ENCODE data around the gene CAVIN2. TPM values are rescaled to one million over a fixed set of nuclear protein-coding genes. Genes with fewer than 3 reads are reported as not detected.

CAVIN2 gene
- total and polyA plus RNA-seq, 9 donors, result 34.0 to 67.6 (median 42.6) TPM

GRCh38 chr2:191818133-191818532, 28.8 kb downstream of the CAVIN2 start:
- TF ChIP-seq POLR2A (IDR thresholded peaks at IDR 0.05) (no peak), EP300 (IDR thresholded peaks at IDR 0.05) (no peak), CTCF (IDR thresholded peaks at IDR 0.05) (no peak)
- Histone ChIP-seq H3K4me3 (no peak overlapping the region), H3K27me3 (no peaks in the 10 kb centered on the region), H3K27ac (no peak overlapping the region), H3K4me1 (ENCODE audit: insufficient read depth) (no peaks in the 10 kb centered on the region), H3K36me3 (no peaks in the 10 kb centered on the region), H3K9me3 (no peaks in the 10 kb centered on the region)
- DNase-seq, result no peak
- 96 to 100% (median 97%) methylated on average over 1 of the region's 1 CpG for WGBS, 3 donors
- intact Hi-C loops (cut with DNase I), result no loop called here

GRCh38 chr2:191815010-191815409, 31.9 kb downstream of the CAVIN2 start:
- Histone ChIP-seq H3K36me3 (no peaks in the 10 kb centered on the region), H3K9me3 (no peaks in the 10 kb centered on the region), H3K4me1 (ENCODE audit: insufficient read depth) (no peaks in the 10 kb centered on the region), H3K4me3 (no peak overlapping the region), H3K27ac (no peak overlapping the region), H3K27me3 (no peaks in the 10 kb centered on the region)
- no peak for DNase-seq
- TF ChIP-seq EP300 (IDR thresholded peaks at IDR 0.05), result no peak
- no peak for TF ChIP-seq POLR2A (IDR thresholded peaks at IDR 0.05)
- TF ChIP-seq CTCF (IDR thresholded peaks at IDR 0.05), result no peak
- 89 to 95% (median 94%) methylated on average over 1 of the region's 1 CpG for WGBS, 3 donors
- intact Hi-C loops (cut with DNase I), result loop anchor here in 1 of 4 donors (2.0 kb wide), 1 partner anchor 348 kb away; no protein-coding TSS in a partner anchor

GRCh38 chr2:191813943-191814342, 32.9 kb downstream of the CAVIN2 start:
- intact Hi-C loops (cut with DNase I), result loop anchor here (2.0 to 5.0 kb wide), 3 partner anchors 257 to 349 kb away; no protein-coding TSS in a partner anchor
- Histone ChIP-seq H3K9me3 (no peaks in the 10 kb centered on the region), H3K4me1 (ENCODE audit: insufficient read depth) (no peaks in the 10 kb centered on the region), H3K36me3 (no peaks in the 10 kb centered on the region), H3K27me3 (no peaks in the 10 kb centered on the region), H3K4me3 (no peak overlapping the region), H3K27ac (no peak overlapping the region)
- DNase-seq, result no peak
- 85 to 88% (median 87%) methylated on average over 8 of the region's 8 CpGs for WGBS, 3 donors
- TF ChIP-seq POLR2A (IDR thresholded peaks at IDR 0.05) (no peak), CTCF (IDR thresholded peaks at IDR 0.05) (no peak), EP300 (IDR thresholded peaks at IDR 0.05) (no peak)

GRCh38 chr2:191811807-191812602, 34.9 kb downstream of the CAVIN2 start:
- intact Hi-C loops (cut with DNase I), result loop anchor here in 3 of 4 donors (5.0 kb wide), 2 partner anchors 255 to 350 kb away; no protein-coding TSS in a partner anchor
- H3K27ac ChIP-seq, result no peak overlapping the region
- 38 to 40% (median 39%) methylated on average over 9 of the region's 9 CpGs for WGBS, 3 donors
- no peaks in the 10 kb centered on the region for H3K4me1 ChIP-seq (ENCODE audit: insufficient read depth)
- H3K27me3 ChIP-seq, result no peaks in the 10 kb centered on the region
- no peaks in the 10 kb centered on the region for H3K36me3 ChIP-seq
- no peak for TF ChIP-seq EP300 (IDR thresholded peaks at IDR 0.05)
- peak; percentile 68 to 81 (median 74) for TF ChIP-seq CTCF (IDR thresholded peaks at IDR 0.05)
- TF ChIP-seq POLR2A (IDR thresholded peaks at IDR 0.05), result no peak
- DNase-seq, result peak; percentile 49 to 76 (median 75)
- no peaks in the 10 kb centered on the region for H3K9me3 ChIP-seq
- no peak overlapping the region for H3K4me3 ChIP-seq
